KOPT-K1 (cell line): ENCODE measurements around the gene TEAD2.
"Not testable (repeated sequence)": the region's sequence is repeated elsewhere in the genome, so short reads cannot be mapped to it uniquely, and the experiment has no call there.

Experiments
- H3K27ac ChIP-seq: fragments of 200-600 bp; sonication (generic); 2 replicates; pipeline ENCODE4 v1.5.1; 2016; ENCODE audit warnings: antibody characterized with exemption, mild to moderate bottlenecking, low read depth, low read length; ENCODE audit not compliant: poor library complexity, severe bottlenecking
- H3K36me3 ChIP-seq: fragments of 200-600 bp; sonication (generic); 2 replicates; pipeline ENCODE4 v1.5.1; 2017; ENCODE audit warnings: antibody characterized with exemption, mild to moderate bottlenecking, low read length, moderate library complexity; ENCODE audit not compliant: insufficient read depth
- H3K9me3 ChIP-seq: fragments of 200-600 bp; sonication (generic); 2 replicates; pipeline ENCODE4 v1.5.1; 2017; ENCODE audit warnings: antibody characterized with exemption, low read length, mild to moderate bottlenecking; ENCODE audit not compliant: insufficient read depth, poor library complexity, severe bottlenecking

The TEAD2 gene

DNA sequence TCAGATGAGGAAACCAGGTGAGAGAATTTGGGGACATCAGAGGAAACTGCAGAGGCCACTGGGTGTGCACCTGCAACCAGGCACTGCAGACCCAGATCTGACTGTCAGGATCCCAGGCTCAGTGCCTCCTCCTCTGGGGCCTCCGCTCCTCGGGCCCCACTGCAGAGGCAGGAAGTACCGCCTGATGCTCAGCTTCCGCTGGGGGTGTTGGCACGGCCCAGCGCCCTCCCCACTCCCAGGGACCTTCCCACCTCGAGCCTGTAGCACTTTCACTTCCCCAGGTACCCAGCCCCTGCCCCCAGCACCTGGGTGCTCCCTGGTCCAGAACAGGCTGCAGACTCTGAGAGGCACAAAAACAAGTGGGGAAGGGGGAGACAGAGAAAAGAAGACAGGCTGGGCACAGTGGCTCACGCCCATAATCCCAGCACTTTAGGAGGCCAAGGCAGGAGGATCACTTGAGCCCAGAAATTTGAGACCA lies 28.4 kb downstream of the TEAD2 start:
- peak overlapping the region; percentile 75 for H3K27ac ChIP-seq
- H3K9me3 ChIP-seq = no peaks in the 10 kb centered on the region
- H3K36me3 ChIP-seq = peaks cover 6% of the 10 kb centered on the region; the same call in 1 of the 2 replicates

DNA sequence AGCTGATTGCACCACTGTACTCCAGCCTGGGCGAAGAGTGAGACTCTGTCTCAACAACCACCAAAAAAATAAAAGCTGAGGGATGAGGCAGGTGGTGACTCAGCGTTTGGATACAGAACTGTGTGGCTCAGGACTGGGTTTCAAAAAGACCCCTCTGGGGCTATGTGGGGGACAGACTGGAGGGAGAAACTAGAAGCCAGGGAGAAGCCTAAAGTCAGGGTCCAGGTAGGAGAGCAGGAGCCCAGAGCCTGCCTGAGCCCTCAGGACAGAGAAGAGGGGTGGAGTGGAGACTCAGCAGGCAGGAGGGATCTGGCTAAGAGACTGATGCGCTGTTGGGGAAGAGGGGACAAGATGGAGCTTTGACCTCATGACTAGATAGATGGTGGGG lies 28.8 kb downstream of the TEAD2 start:
- peaks cover 6% of the 10 kb centered on the region; the same call in 1 of the 2 replicates for H3K36me3 ChIP-seq
- no peaks in the 10 kb centered on the region for H3K9me3 ChIP-seq
- peak overlapping the region; percentile 75 for H3K27ac ChIP-seq

DNA sequence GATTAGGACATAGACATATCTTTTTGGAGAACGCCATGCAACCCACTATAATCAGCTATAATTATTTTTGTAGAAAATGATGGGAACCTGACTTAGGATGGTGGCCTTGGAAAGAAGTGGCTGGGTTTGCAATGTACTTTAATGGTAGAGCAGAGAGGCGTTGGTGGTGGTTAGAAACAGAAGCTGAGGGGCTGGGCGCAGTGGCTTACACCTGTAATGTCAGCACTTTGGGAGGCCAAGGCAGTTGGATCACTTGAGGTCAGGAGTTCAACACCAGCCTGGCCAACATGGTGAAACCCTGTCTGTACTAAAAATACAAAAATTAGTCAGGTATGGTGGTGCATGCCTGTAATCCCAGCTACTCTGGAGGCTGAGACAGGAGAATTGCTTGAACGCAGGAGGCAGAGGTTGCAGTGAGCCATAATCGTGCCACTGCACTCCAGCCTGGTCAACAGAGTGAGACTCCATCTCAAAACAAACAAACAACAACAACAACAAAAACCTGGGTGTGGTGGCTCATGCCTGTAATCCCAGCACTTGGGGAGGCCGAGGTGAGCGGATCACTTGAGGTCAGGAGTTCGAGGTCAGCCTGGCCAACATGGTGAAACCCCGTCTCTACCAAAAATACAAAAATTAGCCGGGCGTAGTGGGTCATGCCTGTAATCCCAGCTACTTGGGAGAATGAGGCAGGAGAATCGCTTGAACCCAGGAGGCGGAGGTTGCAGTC lies 29.4 kb downstream of the TEAD2 start:
- H3K9me3 ChIP-seq, H3K36me3 ChIP-seq: not testable (repeated sequence)
- H3K27ac ChIP-seq = peak overlapping the region; percentile 75

DNA sequence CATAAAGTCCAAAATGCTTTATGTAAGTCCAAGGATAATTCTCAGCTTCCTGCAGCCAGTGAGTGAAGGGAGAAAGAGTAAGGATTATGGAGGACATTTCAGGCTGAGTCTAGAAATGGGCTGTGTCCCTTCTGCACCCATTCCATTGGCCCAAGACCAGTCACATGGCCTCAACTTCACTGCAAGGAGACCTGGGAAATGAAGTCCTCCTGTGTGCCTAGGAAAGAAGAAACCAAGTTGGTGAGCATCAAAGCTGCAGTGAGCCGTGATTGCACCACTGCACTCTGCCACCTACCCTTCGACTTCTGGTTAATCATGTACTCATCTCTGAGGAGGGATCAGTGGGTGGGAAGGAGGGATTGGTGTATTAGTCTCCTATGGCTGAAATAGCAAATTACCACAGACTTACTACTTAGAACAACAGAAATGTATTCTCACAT lies 30.6 kb downstream of the TEAD2 start:
- H3K36me3 ChIP-seq = peaks cover 6% of the 10 kb centered on the region; the same call in 1 of the 2 replicates
- H3K9me3 ChIP-seq = no peaks in the 10 kb centered on the region
- no peak overlapping the region for H3K27ac ChIP-seq

DNA sequence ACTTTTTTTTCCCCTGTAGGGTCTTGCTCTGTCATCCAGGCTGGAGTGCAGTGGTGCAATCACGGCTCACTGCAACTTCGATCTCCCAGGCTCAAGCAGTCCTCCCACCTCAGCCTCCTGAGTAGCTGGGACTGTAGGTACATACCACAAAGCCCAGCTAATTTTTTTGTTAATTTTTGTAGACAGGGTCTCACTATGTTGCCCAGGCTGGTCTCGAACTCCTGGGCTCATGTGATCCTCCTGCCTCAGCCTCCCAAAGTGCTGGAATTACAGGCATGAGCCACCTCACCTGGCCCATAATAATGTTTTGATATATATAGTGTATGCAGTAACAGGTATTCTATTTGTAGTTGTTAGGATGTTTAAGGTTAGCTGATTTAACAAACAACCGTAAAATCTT lies 31.0 kb downstream of the TEAD2 start:
- not testable (repeated sequence) for H3K27ac ChIP-seq

DNA sequence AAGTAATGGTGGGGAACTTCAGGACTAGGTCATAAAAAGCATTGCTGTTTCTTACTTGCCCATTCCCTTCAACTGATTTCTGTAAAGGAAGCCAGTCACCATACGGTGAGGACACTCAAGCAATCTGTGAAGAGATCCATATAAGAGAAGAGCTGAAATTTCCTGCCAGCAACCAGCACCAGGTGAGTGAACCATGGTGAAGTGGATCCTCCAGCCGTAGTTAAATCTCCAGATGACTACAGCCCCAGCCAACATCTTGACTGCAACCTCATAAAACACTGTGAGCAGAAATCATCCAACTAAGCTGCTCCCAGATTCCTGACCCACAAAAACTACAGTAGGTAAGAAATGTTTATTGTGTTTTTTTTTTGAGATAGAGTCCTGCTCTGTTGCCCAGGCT lies 33.5 kb downstream of the TEAD2 start:
- H3K27ac ChIP-seq = no peak overlapping the region

More for the DNA sequence above, 31.0 kb downstream of the TEAD2 start:
- H3K9me3 ChIP-seq, H3K36me3 ChIP-seq: not testable (repeated sequence)

DNA sequence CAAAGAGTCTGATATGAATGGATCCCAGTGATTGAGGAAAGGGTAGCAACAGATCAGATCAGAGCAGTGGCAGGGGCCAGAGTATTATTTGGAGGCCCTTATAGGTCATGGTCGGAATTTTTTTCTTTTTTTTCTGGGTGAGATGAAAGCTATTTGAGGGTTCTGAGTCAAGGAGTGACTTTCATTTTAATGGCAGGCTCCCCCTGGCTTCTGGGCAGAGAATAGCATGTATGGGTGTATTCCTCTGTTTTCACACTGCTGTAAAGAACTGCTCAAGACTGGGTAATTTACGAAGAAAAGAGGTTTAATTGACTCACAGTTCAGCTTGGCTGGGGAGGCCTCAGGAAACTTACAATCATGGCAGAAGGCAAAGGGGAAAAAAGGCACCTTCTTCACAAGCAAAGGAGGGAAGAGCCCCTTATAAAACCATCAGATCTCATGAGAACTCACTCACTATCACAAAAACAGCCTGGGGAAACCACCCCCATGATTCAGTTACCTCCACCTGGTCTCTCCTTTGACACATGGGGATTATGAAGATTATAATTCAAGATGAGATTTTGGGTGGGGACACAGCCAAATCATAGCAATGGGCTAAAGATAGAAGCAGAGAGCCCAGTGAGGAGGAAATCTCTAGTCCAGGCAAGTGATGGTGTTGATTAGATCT lies 34.2 kb downstream of the TEAD2 start:
- no peak overlapping the region for H3K27ac ChIP-seq
- no peaks in the 10 kb centered on the region for H3K9me3 ChIP-seq
- H3K36me3 ChIP-seq = peaks cover 6% of the 10 kb centered on the region; the same call in 1 of the 2 replicates

More for the DNA sequence above, 33.5 kb downstream of the TEAD2 start:
- Histone ChIP-seq H3K9me3 (no peaks in the 10 kb centered on the region), H3K36me3 (peaks cover 6% of the 10 kb centered on the region; the same call in 1 of the 2 replicates)

DNA sequence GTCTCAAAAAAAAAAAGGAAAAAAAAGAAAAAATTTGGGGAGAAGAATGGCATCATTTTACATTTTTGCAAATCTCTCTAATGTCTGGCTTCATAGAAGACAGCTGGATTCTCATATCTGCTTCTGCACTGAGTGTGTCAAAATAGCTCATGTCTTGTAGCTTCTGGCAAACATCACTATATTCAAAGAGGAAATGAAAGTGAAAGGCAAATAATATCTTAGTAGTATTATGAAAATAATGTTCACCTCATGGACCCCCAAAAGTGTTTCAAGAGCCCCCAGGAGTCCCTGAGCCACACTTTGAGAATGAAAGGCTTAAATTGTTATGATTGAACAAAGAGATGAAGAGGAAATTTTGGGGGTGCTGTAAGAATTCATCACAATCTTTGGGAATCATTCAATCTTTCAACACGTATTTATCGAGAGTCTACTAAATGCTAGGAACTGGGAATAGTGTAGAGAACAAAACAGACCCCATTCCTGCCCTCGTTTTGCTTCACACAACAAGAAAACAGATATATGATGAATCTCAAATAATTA lies 36.0 kb downstream of the TEAD2 start:
- peaks cover 6% of the 10 kb centered on the region; the same call in 1 of the 2 replicates for H3K36me3 ChIP-seq
- H3K9me3 ChIP-seq = no peaks in the 10 kb centered on the region
- no peak overlapping the region for H3K27ac ChIP-seq

DNA sequence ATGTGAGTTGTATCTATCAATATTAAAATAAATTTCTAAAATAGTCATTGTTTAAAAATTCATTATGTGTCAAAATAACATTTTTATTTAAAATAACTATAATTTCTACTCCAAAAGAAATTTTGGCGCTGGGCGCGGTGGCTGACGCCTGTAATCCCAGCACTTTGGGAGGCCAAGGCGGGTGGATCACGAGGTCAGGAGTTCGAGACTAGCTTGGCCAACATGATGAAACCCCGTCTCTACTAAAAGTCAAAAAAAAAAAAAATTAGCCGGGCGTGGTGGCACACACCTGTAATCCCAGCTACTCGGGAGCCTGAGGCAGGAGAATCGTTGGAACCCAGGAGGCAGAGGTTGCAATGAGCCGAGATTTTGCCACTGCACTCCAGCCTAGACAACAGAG lies 36.5 kb downstream of the TEAD2 start:
- H3K9me3 ChIP-seq, H3K27ac ChIP-seq: not testable (repeated sequence)

DNA sequence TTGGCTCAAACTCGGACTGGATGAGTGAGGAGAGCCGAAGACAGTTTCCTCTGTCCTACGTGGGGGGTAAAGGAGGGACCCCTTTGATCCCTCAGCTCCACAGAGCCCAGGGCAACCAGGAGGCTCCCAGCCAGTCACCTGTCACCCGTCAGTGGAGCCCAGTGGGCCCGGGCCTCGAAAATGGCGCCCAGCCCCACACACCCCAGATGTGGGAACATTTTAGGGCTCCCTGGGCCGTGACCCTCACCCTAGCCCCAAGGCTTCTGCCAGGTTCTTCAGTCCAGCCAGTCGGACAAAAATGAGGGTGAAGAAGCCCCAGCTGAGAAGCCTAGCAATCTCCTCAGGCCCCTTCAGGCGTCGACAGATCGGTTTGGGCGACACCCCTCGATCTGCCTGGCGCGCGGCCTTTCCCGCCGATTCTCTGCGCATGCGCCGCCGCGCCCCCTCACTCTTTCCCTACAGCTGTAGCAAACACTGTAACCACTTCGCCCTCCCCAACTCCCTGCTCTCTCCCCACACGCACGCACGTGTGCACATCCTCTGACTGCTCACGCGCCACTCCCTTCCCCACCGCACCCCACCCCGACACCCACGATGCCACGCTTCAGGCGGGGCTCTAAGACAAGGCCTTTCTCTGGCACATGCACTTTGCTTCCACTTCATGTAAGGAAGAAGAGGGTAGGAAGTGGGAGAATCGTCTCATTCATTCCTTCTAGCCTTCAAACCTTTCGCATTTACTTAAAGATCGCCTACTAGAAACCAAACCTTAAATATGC lies 37.2 kb downstream of the TEAD2 start, which contains the start of gene SLC6A16:
SLC6A16 (minus strand) TSS at position 391 of the 776 bp plus-strand sequence. CDS start 13,844 bp downstream, outside the sequence.
- H3K36me3 ChIP-seq = no peaks in the 10 kb centered on the region
- H3K27ac ChIP-seq = no peak within 1 kb of the TSS
- no peaks in the 10 kb centered on the region for H3K9me3 ChIP-seq

More for the DNA sequence above, 36.5 kb downstream of the TEAD2 start:
- not testable (repeated sequence) for H3K36me3 ChIP-seq

DNA sequence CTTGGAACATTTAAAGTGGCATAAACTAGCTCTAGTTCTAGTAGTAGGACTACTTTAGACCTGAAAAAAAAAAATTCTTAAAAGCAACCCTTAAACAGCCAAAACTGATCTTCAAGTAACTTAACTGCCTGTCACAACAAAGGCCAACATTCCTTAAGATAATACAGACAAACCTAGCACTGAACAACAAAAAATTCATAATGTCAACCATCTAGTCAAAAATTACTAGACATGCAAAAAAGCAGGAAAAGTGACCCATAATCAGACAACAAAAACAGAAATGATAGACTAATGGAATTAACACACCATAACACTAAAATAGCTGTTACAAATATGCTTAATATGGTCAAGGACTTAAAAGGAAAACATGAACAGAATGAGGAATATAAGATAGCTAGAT lies 43.9 kb downstream of the TEAD2 start:
- no peaks in the 10 kb centered on the region for H3K36me3 ChIP-seq
- H3K9me3 ChIP-seq = peaks cover 16% of the 10 kb centered on the region
- no peak overlapping the region for H3K27ac ChIP-seq

DNA sequence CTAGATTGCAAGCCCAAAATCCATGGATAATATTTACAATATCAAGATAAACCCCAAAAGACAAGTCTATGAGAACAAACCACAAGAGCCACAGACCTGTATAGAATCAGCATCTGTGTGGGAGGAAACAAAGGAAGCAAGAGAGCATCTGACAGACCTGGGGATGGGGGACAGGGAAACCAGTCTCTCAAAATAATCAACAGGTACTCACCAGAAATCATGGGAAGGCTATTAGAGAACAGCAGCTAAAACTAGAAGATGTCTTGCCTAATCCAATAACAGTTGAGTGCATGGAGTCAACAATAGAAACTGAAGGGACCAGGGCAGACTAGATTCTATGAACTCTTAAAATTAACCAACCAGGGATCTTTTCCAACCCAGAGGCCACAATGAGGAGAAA lies 45.9 kb downstream of the TEAD2 start:
- Histone ChIP-seq H3K36me3 (no peaks in the 10 kb centered on the region), H3K9me3 (peaks cover 16% of the 10 kb centered on the region)

DNA sequence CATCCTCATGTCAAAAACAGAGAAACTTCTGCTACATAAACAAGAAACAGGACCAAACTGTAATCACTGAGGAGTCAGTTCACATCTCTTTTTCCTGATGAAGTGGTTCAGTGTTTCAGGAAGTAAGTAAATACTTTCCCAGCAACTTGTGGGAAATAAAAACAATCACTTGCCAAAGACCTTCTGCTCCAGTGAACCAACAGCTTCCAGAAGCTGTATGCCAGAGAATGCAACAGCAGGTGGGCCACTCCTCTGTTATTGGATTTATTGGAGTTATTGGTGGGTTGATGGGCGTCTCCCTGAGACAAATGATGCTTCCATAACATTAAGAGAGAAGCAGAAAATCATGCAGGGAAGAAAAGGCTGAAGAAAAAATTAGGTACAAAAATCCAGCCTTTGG lies 47.1 kb downstream of the TEAD2 start:
- no peaks in the 10 kb centered on the region for H3K36me3 ChIP-seq

More for the DNA sequence above, 45.9 kb downstream of the TEAD2 start:
- no peak overlapping the region for H3K27ac ChIP-seq

DNA sequence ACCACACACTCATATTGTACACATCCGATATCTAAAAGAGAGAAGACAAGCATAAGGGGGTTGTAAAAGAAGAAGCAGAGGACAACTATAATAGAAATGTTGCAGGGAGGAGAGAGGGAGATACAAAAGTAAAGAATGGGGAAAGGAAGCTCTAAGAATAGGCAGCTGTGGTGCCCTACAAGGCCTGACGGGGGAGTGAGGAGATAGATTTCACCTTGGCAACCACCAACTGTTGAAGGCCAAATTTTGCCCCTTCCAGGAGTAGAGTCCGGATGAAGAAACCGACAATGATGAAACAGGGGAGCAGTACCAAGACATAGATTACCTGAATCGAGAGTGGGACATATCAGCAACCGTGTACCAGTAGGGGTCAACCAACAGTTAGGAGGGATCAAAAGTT lies 53.1 kb downstream of the TEAD2 start:
- no peak overlapping the region for H3K27ac ChIP-seq
- H3K36me3 ChIP-seq = no peaks in the 10 kb centered on the region
- no peaks in the 10 kb centered on the region for H3K9me3 ChIP-seq

More for the DNA sequence above, 47.1 kb downstream of the TEAD2 start:
- no peak overlapping the region for H3K27ac ChIP-seq
- peaks cover 16% of the 10 kb centered on the region for H3K9me3 ChIP-seq

DNA sequence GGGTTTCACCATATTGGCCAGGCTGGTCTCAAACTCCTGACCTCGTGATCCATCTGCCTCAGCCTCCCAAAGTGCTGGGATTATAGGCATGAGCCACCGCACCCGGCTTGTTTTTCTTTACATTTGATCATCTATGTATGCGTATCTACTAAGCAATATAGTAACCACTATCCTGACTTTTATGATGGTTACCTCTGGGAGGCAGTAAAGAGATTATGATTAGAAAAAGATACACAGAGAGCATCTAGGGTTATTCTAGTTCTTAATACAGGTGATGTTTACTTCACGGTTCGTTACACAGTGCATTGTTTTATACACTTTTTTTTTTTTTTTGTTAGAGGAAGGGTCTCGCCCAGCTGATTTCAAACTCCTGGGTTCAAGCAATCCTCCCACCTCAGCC lies 55.5 kb downstream of the TEAD2 start:
- not testable (repeated sequence) for H3K9me3 ChIP-seq, H3K27ac ChIP-seq, H3K36me3 ChIP-seq
